Gastroesophageal sphincter (tissue), 3 donors: Measurements from ENCODE around the gene RASSF7.

Experiments used
- CTCF ChIP-seq, 4 experiments: fragments of 200-600 bp in 2 of 4; fragments of 450-650 bp in 2 of 4; sonication (generic) in 1 of 4; IDR thresholded peaks; one replicate each; pipeline ENCODE4 v1.5.1; 2017 to 2019; ENCODE audit warnings: antibody characterized with exemption in 4 of 4, mild to moderate bottlenecking in 2 of 4, moderate library complexity in 2 of 4
- POLR2A ChIP-seq, 2 donors: fragments of 450-650 bp; IDR thresholded peaks; one replicate each; pipeline ENCODE4 v1.6.1; 2017; ENCODE audit warnings: antibody characterized with exemption in 2 of 2, mild to moderate bottlenecking in 2 of 2, moderate library complexity in 1 of 2

- TF ChIP-seq CTCF (IDR thresholded peaks at IDR 0.05) (no peak), POLR2A (IDR thresholded peaks at IDR 0.05) (no peak)
These were observed 20.7 kb upstream of the RASSF7 start for GRCh38 chr11:539971-540481.
